SK-N-SH (cell line): ENCODE measurements around the gene XPR1. TPM values are rescaled to one million over a fixed set of nuclear protein-coding genes. Genes with fewer than 3 reads are reported as not detected.

ENCODE experiments used
- CTCF ChIA-PET: fragments of 300-600, 350-600 bp; formaldehyde crosslinking; extraction: SDS; loops from one replicate; lab custom pipeline; 2021; lab: Yijun Ruan, JAX
- POLR2A ChIA-PET: fragments of 350-600 bp; sonication (Branson Sonifier 250); formaldehyde crosslinking; extraction: SDS; loops from one replicate; lab custom pipeline; 2020; ENCODE audit warnings: antibody characterized with exemption, inconsistent platforms; lab: Yijun Ruan, JAX
- DNase-seq: peaks from one replicate; pipeline ENCODE4 v3.0.0; 2012
- H2AFZ ChIP-seq: fragments of 200-600 bp; sonication (generic); 2 replicates; pipeline ENCODE4 v1.8.1; 2016; ENCODE audit warnings: antibody characterized with exemption, mild to moderate bottlenecking, low read depth
- H3F3A ChIP-seq: fragments of 200-600 bp; sonication (generic); replicated peaks from 2 replicates; pipeline ENCODE3; 2016; ENCODE audit warnings: antibody characterized with exemption, mild to moderate bottlenecking; ENCODE audit not compliant: insufficient read depth
- H3K27ac ChIP-seq, 2 experiments: fragments of 200-500 bp in 1 of 2; fragments of 200-600 bp in 1 of 2; sonication (Bioruptor generic) in 1 of 2; sonication (generic), shearing (Covaris generic) in 1 of 2; 2 replicates each; pipeline versions ENCODE4 v1.5.1 to v1.6.1; 2014 to 2016; ENCODE audit warnings: low read depth in 2 of 2, inconsistent platforms in 1 of 2, low read length in 1 of 2, mild to moderate bottlenecking in 1 of 2, mixed read lengths in 1 of 2
- H3K27me3 ChIP-seq: fragments of 200-600 bp; sonication (generic), shearing (Covaris generic); 2 replicates; pipeline ENCODE4 v1.6.1; 2016; ENCODE audit warnings: mixed run types; ENCODE audit not compliant: insufficient read depth
- H3K36me3 ChIP-seq, 2 experiments: fragments of 200-500 bp in 1 of 2; fragments of 200-600 bp in 1 of 2; sonication (Bioruptor generic) in 1 of 2; sonication (generic) in 1 of 2; replicated peaks in 1 of 2; 2 replicates each; pipeline versions ENCODE3 to v1.5.1; 2014 to 2016; ENCODE audit warnings: low read length in 1 of 2, mild to moderate bottlenecking in 1 of 2; ENCODE audit not compliant: insufficient read depth in 2 of 2, control insufficient read depth in 1 of 2
- H3K4me1 ChIP-seq, 2 experiments: fragments of 200-500 bp in 1 of 2; fragments of 200-600 bp in 1 of 2; sonication (Bioruptor generic) in 1 of 2; sonication (generic), shearing (Covaris generic) in 1 of 2; 2 replicates each; pipeline versions ENCODE4 v1.5.1 to v1.6.1; 2014 to 2016; ENCODE audit warnings: low read depth in 1 of 2, low read length in 1 of 2, mixed run types in 1 of 2; ENCODE audit not compliant: insufficient read depth in 2 of 2, control insufficient read depth in 1 of 2
- H3K4me2 ChIP-seq: fragments of 200-600 bp; sonication (generic), shearing (Covaris generic); 2 replicates; pipeline ENCODE4 v1.6.1; 2017; ENCODE audit warnings: mixed run types
- H3K4me3 ChIP-seq, 2 experiments: fragments of 200-500 bp in 1 of 2; fragments of 200-600 bp in 1 of 2; sonication (Bioruptor generic) in 1 of 2; sonication (generic), shearing (Covaris generic) in 1 of 2; 2 replicates each; pipeline versions ENCODE4 v1.5.1 to v1.8.1; 2014 to 2016; ENCODE audit warnings: low read depth in 2 of 2, inconsistent platforms in 1 of 2, low read length in 1 of 2, mild to moderate bottlenecking in 1 of 2, mixed read lengths in 1 of 2, moderate library complexity in 1 of 2
- H3K79me2 ChIP-seq: fragments of 200-600 bp; sonication (generic); 2 replicates; pipeline ENCODE4 v1.8.1; 2017; ENCODE audit warnings: mild to moderate bottlenecking; ENCODE audit not compliant: insufficient read depth
- H3K9ac ChIP-seq: fragments of 200-600 bp; sonication (generic); 2 replicates; pipeline ENCODE4 v1.6.1; 2017; ENCODE audit warnings: mixed run types
- H3K9me2 ChIP-seq: fragments of 200-600 bp; sonication (generic); 2 replicates; pipeline ENCODE4 v1.6.1; 2017; ENCODE audit warnings: mixed run types
- H3K9me3 ChIP-seq: fragments of 200-600 bp; sonication (generic); 2 replicates; pipeline ENCODE4 v1.6.1; 2017; ENCODE audit warnings: mixed run types, mild to moderate bottlenecking, moderate library complexity
- H4K20me1 ChIP-seq: fragments of 200-600 bp; sonication (generic); 2 replicates; pipeline ENCODE4 v1.6.1; 2017; ENCODE audit warnings: mild to moderate bottlenecking, mixed run types; ENCODE audit not compliant: insufficient read depth
- CHD2 ChIP-seq: fragments of 150-350 bp; IDR thresholded peaks from 2 replicates; pipeline ENCODE4 v1.6.1; 2018; ENCODE audit warnings: low read length; ENCODE audit not compliant: partially characterized antibody
- EP300 ChIP-seq, 2 experiments: IDR thresholded peaks; 2 replicates each; pipeline versions ENCODE4 v1.4.0 to v1.6.1; 2012; ENCODE audit warnings: borderline replicate concordance in 1 of 2, low read depth in 1 of 2, low read length in 1 of 2
- FOSL2 ChIP-seq: IDR thresholded peaks from 2 replicates; pipeline ENCODE4 v1.4.0; 2012; ENCODE audit warnings: low read depth, mild to moderate bottlenecking, moderate library complexity, borderline replicate concordance
- GABPA ChIP-seq: IDR thresholded peaks from 2 replicates; pipeline ENCODE4 v1.4.0; 2012; ENCODE audit warnings: low read depth, mild to moderate bottlenecking
- GATA2 ChIP-seq: sonication (generic); formaldehyde crosslinking; IDR thresholded peaks from 2 replicates; pipeline ENCODE4 v1.5.0; 2020; ENCODE audit warnings: mild to moderate bottlenecking, missing genetic modification reagents
- JUND ChIP-seq: IDR thresholded peaks from 2 replicates; pipeline ENCODE4 v1.4.0; 2012
- MAX ChIP-seq: IDR thresholded peaks from 2 replicates; pipeline ENCODE4 v1.4.0; 2012; ENCODE audit warnings: low read depth
- MEF2A ChIP-seq: IDR thresholded peaks from 2 replicates; pipeline ENCODE4 v1.4.0; 2012; ENCODE audit warnings: low read depth, borderline replicate concordance
- MXI1 ChIP-seq: IDR thresholded peaks from 2 replicates; pipeline ENCODE4 v1.6.1; 2012; ENCODE audit warnings: mild to moderate bottlenecking, low read depth, low read length, improper control_type of control experiment
- POLR2AphosphoS5 ChIP-seq: IDR thresholded peaks from 2 replicates; pipeline ENCODE4 v1.6.1; 2012; ENCODE audit warnings: low read depth, low read length
- REST ChIP-seq: IDR thresholded peaks from 2 replicates; pipeline ENCODE4 v1.6.1; 2012; ENCODE audit warnings: mild to moderate bottlenecking, low read depth, low read length, moderate library complexity
- RFX5 ChIP-seq: IDR thresholded peaks from 2 replicates; pipeline ENCODE4 v1.6.1; 2012; ENCODE audit warnings: mild to moderate bottlenecking, improper control_type of control experiment, low read length
- RXRA ChIP-seq: IDR thresholded peaks from 2 replicates; pipeline ENCODE4 v1.4.0; 2012; ENCODE audit warnings: low read depth, mild to moderate bottlenecking, borderline replicate concordance
- SIN3A ChIP-seq: IDR thresholded peaks from 2 replicates; pipeline ENCODE4 v1.6.1; 2012; ENCODE audit warnings: low read depth, mild to moderate bottlenecking, low read length, moderate library complexity, borderline replicate concordance
- WGBS: methylation state at CpG from one replicate; pipeline ENCODE4 v1.1.6; 2017; ENCODE audit warnings: low lambda C conversion rate; 5-methylcytosine and 5-hydroxymethylcytosine counted together
- polyA plus RNA-seq, 3 experiments: library from polyadenylated mRNA; depleted of rRNA; stranded (reverse); fragments of >200 nt; gene quantifications; 2 replicates each; pipeline ENCODE4 v1.2.3, GENCODE V29; 2012
- TF ChIP-seq, protein P1 (sequence below): IDR thresholded peaks from 2 replicates; pipeline ENCODE4; 2012

Gene XPR1
- polyA plus RNA-seq, 1 of the 3 experiments (the other 2 are of a cell fraction), result 7.9 TPM

GRCh38 chr1:180905927-180906326 lies 274.1 kb downstream of the XPR1 start:
- no peak for TF ChIP-seq CHD2
- TF ChIP-seq JUND, result no peak
- Histone ChIP-seq H3K79me2 (no peaks in the 10 kb centered on the region), H3K4me3 (no peak overlapping the region), H3K4me1 (no peaks in the 10 kb centered on the region), H4K20me1 (no peaks in the 10 kb centered on the region), H3K36me3 (no peaks in the 10 kb centered on the region), H3K9ac (no peak overlapping the region), H3K27me3 (no peaks in the 10 kb centered on the region), H2AFZ (no peak overlapping the region), H3F3A (no peaks in the 10 kb centered on the region), H3K4me2 (no peak overlapping the region), H3K9me3 (no peaks in the 10 kb centered on the region), H3K27ac (no peak overlapping the region), H3K9me2 (no peaks in the 10 kb centered on the region)
- CTCF ChIA-PET, result interaction anchor here (1.0 kb wide), 1 partner anchor 390 kb away, joined by 3 read pairs; no protein-coding TSS in a partner anchor
- no peak for DNase-seq
- 96% methylated on average over 8 of the region's 8 CpGs for WGBS
- POLR2A ChIA-PET, result no interaction called here

- POLR2A ChIA-PET, result no interaction called here
- Histone ChIP-seq H3K9ac (no peak overlapping the region), H4K20me1 (no peaks in the 10 kb centered on the region), H3K79me2 (no peaks in the 10 kb centered on the region), H3K4me1 (no peaks in the 10 kb centered on the region), H3K27ac (no peak overlapping the region), H3K27me3 (no peaks in the 10 kb centered on the region), H3K9me2 (no peaks in the 10 kb centered on the region), H3K36me3 (no peaks in the 10 kb centered on the region), H2AFZ (no peak overlapping the region), H3K9me3 (no peaks in the 10 kb centered on the region), H3K4me3 (no peak overlapping the region), H3F3A (no peaks in the 10 kb centered on the region), H3K4me2 (no peak overlapping the region)
- 86% methylated on average over 9 of the region's 9 CpGs for whole genome bisulfite sequencing
- TF ChIP-seq MEF2A (no peak), GABPA (no peak), EP300 (IDR thresholded peaks at IDR 0.05; ENCODE audit: borderline replicate concordance in 1 of 2, low read depth in 1 of 2, low read length in 1 of 2) (no peak), FOSL2 (no peak), GATA2 (CRISPR knock-in tag) (no peak), SIN3A (no peak), RXRA (no peak), MAX (no peak), MXI1 (no peak), REST (no peak), RFX5 (no peak), POLR2AphosphoS5 (no peak)
- TF ChIP-seq, protein P1, sequence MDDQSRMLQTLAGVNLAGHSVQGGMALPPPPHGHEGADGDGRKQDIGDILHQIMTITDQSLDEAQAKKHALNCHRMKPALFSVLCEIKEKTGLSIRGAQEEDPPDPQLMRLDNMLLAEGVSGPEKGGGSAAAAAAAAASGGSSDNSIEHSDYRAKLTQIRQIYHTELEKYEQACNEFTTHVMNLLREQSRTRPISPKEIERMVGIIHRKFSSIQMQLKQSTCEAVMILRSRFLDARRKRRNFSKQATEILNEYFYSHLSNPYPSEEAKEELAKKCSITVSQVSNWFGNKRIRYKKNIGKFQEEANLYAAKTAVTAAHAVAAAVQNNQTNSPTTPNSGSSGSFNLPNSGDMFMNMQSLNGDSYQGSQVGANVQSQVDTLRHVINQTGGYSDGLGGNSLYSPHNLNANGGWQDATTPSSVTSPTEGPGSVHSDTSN, result no peak
- peak; percentile 17 for DNase-seq
- CTCF ChIA-PET, result no interaction called here
Observed at GRCh38 chr1:180906511-180906910, 274.7 kb downstream of the XPR1 start.
